Right renal pelvis (tissue), 4 donors: ENCODE data around the gene C1orf198. TPM values are rescaled to one million over a fixed set of nuclear protein-coding genes. Genes with fewer than 3 reads are reported as not detected.

Experiments
- DNase-seq, 4 donors: peaks; one replicate each; pipeline ENCODE4 v3.0.0-alpha.2; 2013; ENCODE audit warnings: low read depth in 4 of 4, low spot score in 3 of 4, missing footprints in 1 of 4
- polyA plus RNA-seq, 4 donors: library from polyadenylated mRNA; unstranded; fragments of 120-200 nt; gene quantifications; one replicate each; pipeline ENCODE4 v1.2.1, GENCODE V29; 2013; ENCODE audit not compliant: insufficient read length in 4 of 4

C1orf198 gene
- polyA plus RNA-seq, 4 donors = 91.2 to 99.7 (median 94.9) TPM

- DNase-seq = no peak
Measured at GRCh38 chr1:230791986-230792564, 76.2 kb downstream of the C1orf198 start.

- DNase-seq = no peak
Measured at GRCh38 chr1:230790026-230790425, 78.3 kb downstream of the C1orf198 start.

GRCh38 chr1:230788561-230789275 is 79.6 kb downstream of the C1orf198 start:
- no peak for DNase-seq

- DNase-seq = no peak
Measured at GRCh38 chr1:230787471-230787870, 80.8 kb downstream of the C1orf198 start.

Other genes with a start within 250 kb of the C1orf198 start
- gene COG2, start 226.0 kb downstream of the C1orf198 start, polyA plus RNA-seq = 10 to 100 TPM; 31.5 to 37.9 (median 33.3) TPM
- gene AGT, start 154.4 kb downstream of the C1orf198 start, polyA plus RNA-seq = 10 to 100 TPM; 19.2 to 45.4 (median 34.0) TPM
- 1 to 10 TPM in 2 of 4 donors, under 1 TPM in 2; 0.35 to 2.5 (median 0.92) TPM for gene CAPN9, start 121.1 kb downstream of the C1orf198 start, polyA plus RNA-seq
- gene TTC13, start 110.3 kb upstream of the C1orf198 start, polyA plus RNA-seq = 10 to 100 TPM; 15.7 to 24.3 (median 17.6) TPM
- gene ARV1, start 110.6 kb upstream of the C1orf198 start, polyA plus RNA-seq = 10 to 100 TPM; 24.7 to 33.5 (median 30.6) TPM
- 10 to 100 TPM; 17.6 to 20.7 (median 18.9) TPM for gene FAM89A, start 171.7 kb upstream of the C1orf198 start, polyA plus RNA-seq